ENCODE results near the gene PRDM8.

PRDM8 gene

GRCh38 chr4:80207172-80207583, 9.9 kb downstream of the PRDM8 start:
- peak overlapping the region; percentile 14 for H3K4me3 ChIP-seq (ENCODE audit: low read depth, low read length)

GRCh38 chr4:80207664-80208063, 10.4 kb downstream of the PRDM8 start:
- no peak overlapping the region for H3K4me3 ChIP-seq (ENCODE audit: low read depth, low read length)
- TF ChIP-seq CTCF (conservative IDR thresholded peaks at IDR 0.05; ENCODE audit: low read depth, low read length) = no peak
- no peak for DNase-seq (ENCODE audit: low read depth)

More at GRCh38 chr4:80207172-80207583, 9.9 kb downstream of the PRDM8 start:
- DNase-seq (ENCODE audit: low read depth) = no peak
- no peak for TF ChIP-seq CTCF (conservative IDR thresholded peaks at IDR 0.05; ENCODE audit: low read depth, low read length)

GRCh38 chr4:80208610-80209339, 11.5 kb downstream of the PRDM8 start:
- DNase-seq (ENCODE audit: low read depth) = no peak
- H3K4me3 ChIP-seq (ENCODE audit: low read depth, low read length) = no peak overlapping the region
- no peak for TF ChIP-seq CTCF (conservative IDR thresholded peaks at IDR 0.05; ENCODE audit: low read depth, low read length)

- DNase-seq (ENCODE audit: low read depth) = no peak
- no peak overlapping the region for H3K4me3 ChIP-seq (ENCODE audit: low read depth, low read length)
- TF ChIP-seq CTCF (conservative IDR thresholded peaks at IDR 0.05; ENCODE audit: low read depth, low read length) = no peak
Measured at GRCh38 chr4:80209340-80209701, 12.0 kb downstream of the PRDM8 start.

GRCh38 chr4:80210549-80210948, 13.2 kb downstream of the PRDM8 start:
- H3K4me3 ChIP-seq (ENCODE audit: low read depth, low read length) = no peak overlapping the region
- DNase-seq (ENCODE audit: low read depth) = no peak
- no peak for TF ChIP-seq CTCF (conservative IDR thresholded peaks at IDR 0.05; ENCODE audit: low read depth, low read length)

GRCh38 chr4:80213117-80213815, 16.0 kb downstream of the PRDM8 start:
- DNase-seq (ENCODE audit: low read depth) = peak; percentile 68
- H3K4me3 ChIP-seq (ENCODE audit: low read depth, low read length) = no peak overlapping the region
- no peak for TF ChIP-seq CTCF (conservative IDR thresholded peaks at IDR 0.05; ENCODE audit: low read depth, low read length)
